A549 treated with AZD2906 at 1 μM for 4 hours (cell line): ENCODE measurements around the gene TATDN2. TPM values are rescaled to one million over a fixed set of nuclear protein-coding genes. Genes with fewer than 3 reads are reported as not detected.

ENCODE experiments used
- total RNA-seq: library from RNA; stranded (reverse); fragments of 200-300 nt; extraction: Qiagen RNA extraction; gene quantifications from 5 replicates; pipeline ENCODE4 v1.2.3, GENCODE V29; 2022

Gene TATDN2
- 29.1 to 36.9 TPM (median 31.7 TPM) in 5 replicates for total RNA-seq

GRCh38 chr3:10248184-10248983 is at the start of gene TATDN2:
TATDN2 (plus strand) TSS chr3:10248459; CDS start chr3:10249201, 742 bp downstream.

GRCh38 chr3:10292505-10293419 is 44.5 kb downstream of the TATDN2 start, which contains the start of gene GHRL:
GHRL (minus strand) TSS chr3:10292947; CDS start chr3:10290180, 2,767 bp downstream.

Other genes with a start within 250 kb of the TATDN2 start
- gene FANCD2, start 222.0 kb upstream of the TATDN2 start, total RNA-seq, result 16.8 to 19.2 TPM (median 17.6 TPM) in 5 replicates
- gene FANCD2OS, start 140.2 kb upstream of the TATDN2 start, total RNA-seq, result not detected in 5 replicates
- 158 to 174 TPM (median 167 TPM) in 5 replicates for gene BRK1, start 132.8 kb upstream of the TATDN2 start, total RNA-seq
- gene VHL, start 106.7 kb upstream of the TATDN2 start, total RNA-seq, result 27.2 to 30.2 TPM (median 29.0 TPM) in 5 replicates
- gene IRAK2, start 83.5 kb upstream of the TATDN2 start, total RNA-seq, result 10.5 to 14.4 TPM (median 12.8 TPM) in 5 replicates
- gene GHRL, start 44.5 kb downstream of the TATDN2 start, total RNA-seq, result not detected in 5 replicates
- 217 to 226 TPM (median 218 TPM) in 5 replicates for gene SEC13, start 72.7 kb downstream of the TATDN2 start, total RNA-seq